Measurements from ENCODE around the gene SMAGP.

SMAGP gene

GRCh38 chr12:51242876-51243275, 27.3 kb downstream of the SMAGP start:
- H3K4me3 ChIP-seq (ENCODE audit: low read length), result no peak overlapping the region
- no peak for TF ChIP-seq CTCF (conservative IDR thresholded peaks at IDR 0.05; ENCODE audit: low read depth, low read length)
- DNase-seq (ENCODE audit: low read depth), result no peak

DNA sequence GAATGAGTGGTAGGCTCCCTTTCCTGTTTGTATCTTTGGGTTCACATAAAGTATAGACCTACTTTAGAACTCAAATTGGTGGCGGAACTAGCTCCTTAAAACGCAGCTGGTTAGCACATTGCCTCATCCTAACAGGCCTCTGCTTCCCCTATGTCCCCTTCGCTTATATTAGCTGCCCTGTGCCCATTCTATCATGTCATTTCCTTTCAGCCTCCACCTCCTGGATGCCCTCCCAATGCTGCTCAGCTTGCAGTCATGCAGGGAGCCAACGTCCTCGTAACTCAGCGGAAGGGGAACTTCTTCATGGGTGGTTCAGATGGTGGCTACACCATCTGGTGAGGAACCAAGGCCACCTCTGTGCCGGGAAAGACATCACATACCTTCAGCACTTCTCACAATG, 28.1 kb downstream of the SMAGP start:
- no peak overlapping the region for H3K4me3 ChIP-seq (ENCODE audit: low read length)
- no peak for DNase-seq (ENCODE audit: low read depth)
- TF ChIP-seq CTCF (conservative IDR thresholded peaks at IDR 0.05; ENCODE audit: low read depth, low read length), result no peak

- no peak for TF ChIP-seq CTCF (conservative IDR thresholded peaks at IDR 0.05; ENCODE audit: low read depth, low read length)
- no peak for DNase-seq (ENCODE audit: low read depth)
- no peak overlapping the region for H3K4me3 ChIP-seq (ENCODE audit: low read length)
These were observed 29.2 kb downstream of the SMAGP start for GRCh38 chr12:51240971-51241370.

DNA sequence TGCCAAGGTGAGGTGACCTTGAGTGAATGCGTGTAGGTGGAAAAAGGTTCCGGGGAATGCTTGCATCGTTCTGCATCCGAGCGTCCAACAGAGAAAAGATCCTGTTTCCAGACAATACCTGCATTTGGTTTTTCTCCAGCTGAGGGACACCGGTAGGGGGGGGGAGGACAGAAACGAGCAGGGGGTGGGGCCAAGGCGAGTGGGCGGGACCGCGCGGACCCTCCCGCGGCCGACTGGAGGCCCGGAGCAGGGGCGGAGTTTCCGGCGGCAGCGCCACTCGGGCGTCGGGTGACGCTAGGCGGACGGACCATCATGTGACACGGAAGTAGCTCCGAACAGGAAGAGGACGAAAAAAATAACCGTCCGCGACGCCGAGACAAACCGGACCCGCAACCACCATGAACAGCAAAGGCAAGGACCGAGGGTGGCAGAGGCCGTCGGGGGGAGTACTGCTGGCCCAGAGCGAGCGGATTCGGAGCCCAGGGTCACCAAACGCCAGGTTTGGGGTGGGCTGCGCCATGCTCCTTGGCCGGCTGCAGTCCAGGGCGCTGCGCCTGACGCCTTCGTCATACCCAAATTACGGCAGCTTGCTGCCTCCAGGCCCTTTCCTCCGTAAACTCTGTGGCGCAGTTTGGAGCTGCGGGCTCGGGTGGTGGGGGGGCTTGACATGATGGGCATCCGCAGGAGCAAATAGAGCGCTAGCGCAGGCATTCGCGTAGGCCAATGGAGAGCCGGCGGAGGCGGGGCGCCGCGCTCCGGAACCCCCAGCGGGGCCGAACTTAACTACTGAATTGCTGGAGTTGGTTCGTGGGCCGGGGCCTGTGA, 31.5 kb downstream of the SMAGP start, which contains the start of gene DAZAP2:
Gene DAZAP2, plus strand, starts transcription at position 317 of the 825 bp plus-strand sequence. Its CDS starts 82 bp downstream, at position 399.
- peak within 1 kb of the TSS; percentile 100 for H3K4me3 ChIP-seq (ENCODE audit: low read length)
- peak; percentile 6 for TF ChIP-seq CTCF (conservative IDR thresholded peaks at IDR 0.05; ENCODE audit: low read depth, low read length)
- peak; percentile 83 for DNase-seq (ENCODE audit: low read depth)

DNA sequence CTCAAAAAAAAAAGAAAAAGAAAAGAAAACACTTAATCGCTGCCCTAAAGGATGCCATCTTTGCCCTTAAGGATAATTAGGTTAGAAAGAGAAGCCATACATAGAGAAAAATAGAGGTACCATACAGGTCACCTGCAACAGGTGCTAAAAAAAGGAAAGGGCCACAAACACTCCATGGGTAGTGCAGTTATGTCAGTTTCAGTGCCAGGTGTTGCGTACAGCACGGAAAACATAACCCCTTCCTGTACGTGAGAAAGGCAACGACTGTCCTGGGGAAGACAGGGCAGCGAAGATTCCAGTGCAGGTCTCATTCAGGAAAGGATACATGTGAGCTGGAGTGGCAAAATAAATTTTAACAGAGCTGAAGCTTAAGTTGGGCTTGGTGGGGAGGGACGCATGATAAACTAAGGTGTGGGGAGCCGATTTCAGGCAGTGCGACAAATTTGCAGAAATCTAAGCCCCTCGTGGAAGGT, 32.1 kb downstream of the SMAGP start:
- peak overlapping the region; percentile 100 for H3K4me3 ChIP-seq (ENCODE audit: low read length)
- no peak for TF ChIP-seq CTCF (conservative IDR thresholded peaks at IDR 0.05; ENCODE audit: low read depth, low read length)
- no peak for DNase-seq (ENCODE audit: low read depth)

GRCh38 chr12:51234530-51234929, 35.7 kb downstream of the SMAGP start:
- no peak overlapping the region for H3K4me3 ChIP-seq (ENCODE audit: low read length)
- DNase-seq (ENCODE audit: low read depth), result no peak
- TF ChIP-seq CTCF (conservative IDR thresholded peaks at IDR 0.05; ENCODE audit: low read depth, low read length), result no peak

GRCh38 chr12:51232642-51233041, 37.6 kb downstream of the SMAGP start:
- no peak overlapping the region for H3K4me3 ChIP-seq (ENCODE audit: low read length)
- TF ChIP-seq CTCF (conservative IDR thresholded peaks at IDR 0.05; ENCODE audit: low read depth, low read length), result no peak
- no peak for DNase-seq (ENCODE audit: low read depth)

Data from retinal pigment epithelial cell (primary cell).